Measurements from ENCODE around the gene AADAT.

AADAT gene

GRCh38 chr4:170038232-170038631 is 51.5 kb downstream of the AADAT start:
- 100% methylated on average over 7 of the region's 7 CpGs for WGBS (ENCODE audit: insufficient coverage)
- POLR2A ChIA-PET: no interaction called here

DNA sequence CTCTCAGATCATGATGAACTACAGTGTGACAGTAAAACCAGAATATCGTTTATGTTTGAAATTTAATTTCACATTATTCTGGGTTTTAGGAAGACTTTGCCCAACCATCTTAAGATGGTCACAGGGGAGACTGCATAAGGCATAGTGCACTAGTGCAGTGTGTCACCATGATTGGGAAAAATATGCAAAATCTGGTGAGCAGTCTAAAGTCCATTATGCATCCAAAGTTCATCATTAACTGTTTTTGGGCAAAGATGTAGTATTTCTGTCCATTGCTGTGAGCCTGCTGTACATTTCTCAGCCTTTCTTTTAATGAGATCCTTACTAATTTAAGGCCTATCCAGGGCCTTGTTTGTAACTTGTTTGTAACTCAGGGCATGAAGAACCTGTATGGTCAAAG is 52.3 kb downstream of the AADAT start:
- H3K27ac ChIP-seq (ENCODE audit: insufficient read depth in 1 of 2, low read depth in 1 of 2, low read length in 2 of 2, poor library complexity in 1 of 2, severe bottlenecking in 2 of 2): no peak overlapping the region
- no CpG with 5 or more reads among the region's 1 CpG for WGBS (ENCODE audit: insufficient coverage)
- ChIA-PET CTCF (interaction anchor here (1.0 to 1.2 kb wide), 2 partner anchors 11 to 227 kb away, joined by 3 to 4 read pairs; no protein-coding TSS in a partner anchor), POLR2A (no interaction called here)
- no peaks in the 10 kb centered on the region for H3K36me3 ChIP-seq (ENCODE audit: control insufficient read depth in 4 of 4, insufficient read depth in 4 of 4, low read length in 3 of 4)
- H3K4me1 ChIP-seq (ENCODE audit: control extremely low read depth in 1 of 4, control insufficient read depth in 4 of 4, insufficient read depth in 4 of 4, low read length in 3 of 4): no peaks in the 10 kb centered on the region
- H3K9me3 ChIP-seq (ENCODE audit: control extremely low read depth in 1 of 5, control insufficient read depth in 4 of 5, insufficient read depth in 2 of 5, low read depth in 1 of 5, low read length in 4 of 5): no peaks in the 10 kb centered on the region
- peaks cover 0 to 1% (median 0%) of the 10 kb centered on the region in 5 experiments for H3K27me3 ChIP-seq (replicated peaks in 2 of 5; ENCODE audit: control insufficient read depth in 4 of 5, insufficient read depth in 5 of 5, low read length in 4 of 5)
- DNase-seq: no peak
- H3K4me3 ChIP-seq (ENCODE audit: control insufficient read depth in 1 of 7, extremely low read depth in 1 of 7, insufficient read depth in 4 of 7, low read depth in 2 of 7, low read length in 6 of 7): no peak overlapping the region

More at GRCh38 chr4:170038232-170038631, 51.5 kb downstream of the AADAT start:
- H3K4me1 ChIP-seq (ENCODE audit: control extremely low read depth in 1 of 4, control insufficient read depth in 4 of 4, insufficient read depth in 4 of 4, low read length in 3 of 4): no peaks in the 10 kb centered on the region
- H3K36me3 ChIP-seq (ENCODE audit: control insufficient read depth in 4 of 4, insufficient read depth in 4 of 4, low read length in 3 of 4): no peaks in the 10 kb centered on the region
- CTCF ChIA-PET: interaction anchor here (1.0 to 1.2 kb wide), 2 partner anchors 10 to 227 kb away, joined by 3 to 4 read pairs; no protein-coding TSS in a partner anchor
- H3K27me3 ChIP-seq (replicated peaks in 2 of 5; ENCODE audit: control insufficient read depth in 4 of 5, insufficient read depth in 5 of 5, low read length in 4 of 5): peaks cover 0 to 1% (median 0%) of the 10 kb centered on the region in 5 experiments
- H3K9me3 ChIP-seq (ENCODE audit: control extremely low read depth in 1 of 5, control insufficient read depth in 4 of 5, insufficient read depth in 2 of 5, low read depth in 1 of 5, low read length in 4 of 5): no peaks in the 10 kb centered on the region
- DNase-seq: no peak
- H3K4me3 ChIP-seq (ENCODE audit: control insufficient read depth in 1 of 7, extremely low read depth in 1 of 7, insufficient read depth in 4 of 7, low read depth in 2 of 7, low read length in 6 of 7): no peak overlapping the region
- no peak overlapping the region for H3K27ac ChIP-seq (ENCODE audit: insufficient read depth in 1 of 2, low read depth in 1 of 2, low read length in 2 of 2, poor library complexity in 1 of 2, severe bottlenecking in 2 of 2)

DNA sequence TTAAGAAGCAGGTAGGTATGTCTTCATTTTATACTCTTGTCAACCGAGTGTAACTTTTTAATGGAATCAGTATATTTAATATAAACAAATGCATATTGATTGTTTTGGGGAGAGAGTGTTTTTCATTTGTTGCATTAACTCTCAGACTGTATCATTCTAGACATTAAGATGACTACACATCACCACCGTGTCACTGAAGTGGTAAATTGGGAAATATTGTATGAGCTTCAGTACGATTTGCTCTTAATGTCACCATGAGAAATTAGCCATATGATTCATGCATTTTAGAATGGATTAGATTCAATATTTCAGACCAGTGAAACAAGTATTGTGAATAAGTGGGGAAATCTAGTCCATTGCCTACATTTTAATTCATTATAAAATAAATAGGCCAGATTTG is 53.9 kb downstream of the AADAT start:
- Histone ChIP-seq H3K27ac (ENCODE audit: insufficient read depth in 1 of 2, low read depth in 1 of 2, low read length in 2 of 2, poor library complexity in 1 of 2, severe bottlenecking in 2 of 2) (no peak overlapping the region), H3K4me3 (ENCODE audit: control insufficient read depth in 1 of 7, extremely low read depth in 1 of 7, insufficient read depth in 4 of 7, low read depth in 2 of 7, low read length in 6 of 7) (no peak overlapping the region), H3K36me3 (ENCODE audit: control insufficient read depth in 4 of 4, insufficient read depth in 4 of 4, low read length in 3 of 4) (no peaks in the 10 kb centered on the region), H3K4me1 (ENCODE audit: control extremely low read depth in 1 of 4, control insufficient read depth in 4 of 4, insufficient read depth in 4 of 4, low read length in 3 of 4) (no peaks in the 10 kb centered on the region), H3K27me3 (replicated peaks in 2 of 5; ENCODE audit: control insufficient read depth in 4 of 5, insufficient read depth in 5 of 5, low read length in 4 of 5) (peaks cover 0 to 1% (median 0%) of the 10 kb centered on the region in 5 experiments), H3K9me3 (ENCODE audit: control extremely low read depth in 1 of 5, control insufficient read depth in 4 of 5, insufficient read depth in 2 of 5, low read depth in 1 of 5, low read length in 4 of 5) (no peaks in the 10 kb centered on the region)
- DNase-seq: no peak
- no CpG with 5 or more reads among the region's 3 CpGs for WGBS (ENCODE audit: insufficient coverage)
- ChIA-PET CTCF (no interaction called here), POLR2A (no interaction called here)

GRCh38 chr4:170035231-170035630 is 54.5 kb downstream of the AADAT start:
- H3K27me3 ChIP-seq (replicated peaks in 2 of 5; ENCODE audit: control insufficient read depth in 4 of 5, insufficient read depth in 5 of 5, low read length in 4 of 5): peaks cover 0 to 1% (median 0%) of the 10 kb centered on the region in 5 experiments
- ChIA-PET POLR2A (no interaction called here), CTCF (no interaction called here)
- H3K4me3 ChIP-seq (ENCODE audit: control insufficient read depth in 1 of 7, extremely low read depth in 1 of 7, insufficient read depth in 4 of 7, low read depth in 2 of 7, low read length in 6 of 7): no peak overlapping the region
- no peaks in the 10 kb centered on the region for H3K9me3 ChIP-seq (ENCODE audit: control extremely low read depth in 1 of 5, control insufficient read depth in 4 of 5, insufficient read depth in 2 of 5, low read depth in 1 of 5, low read length in 4 of 5)
- WGBS (ENCODE audit: insufficient coverage): 100% methylated on average over 1 of the region's 1 CpG
- H3K4me1 ChIP-seq (ENCODE audit: control extremely low read depth in 1 of 4, control insufficient read depth in 4 of 4, insufficient read depth in 4 of 4, low read length in 3 of 4): no peaks in the 10 kb centered on the region
- DNase-seq: no peak
- H3K36me3 ChIP-seq (ENCODE audit: control insufficient read depth in 4 of 4, insufficient read depth in 4 of 4, low read length in 3 of 4): no peaks in the 10 kb centered on the region
- H3K27ac ChIP-seq (ENCODE audit: insufficient read depth in 1 of 2, low read depth in 1 of 2, low read length in 2 of 2, poor library complexity in 1 of 2, severe bottlenecking in 2 of 2): no peak overlapping the region

DNA sequence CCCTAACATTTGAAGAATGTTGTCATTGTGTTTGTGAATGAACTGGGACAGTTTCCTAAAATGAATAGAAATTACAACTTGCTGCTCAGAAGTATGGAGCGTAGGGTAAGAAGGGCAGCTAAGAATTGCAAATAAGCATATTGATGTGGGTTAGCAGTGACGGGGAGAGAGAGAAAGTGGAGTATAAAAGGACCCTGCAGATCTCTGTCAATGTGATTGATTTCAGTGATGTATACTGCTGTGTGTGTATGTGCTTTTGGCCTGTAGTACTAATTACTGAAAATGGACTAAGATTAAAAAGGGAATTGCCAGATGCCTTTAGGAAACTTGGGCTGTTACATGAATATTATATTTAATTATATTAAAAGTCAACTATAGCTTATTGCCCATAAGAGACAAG is 55.8 kb downstream of the AADAT start:
- H3K36me3 ChIP-seq (ENCODE audit: control insufficient read depth in 4 of 4, insufficient read depth in 4 of 4, low read length in 3 of 4): no peaks in the 10 kb centered on the region
- H3K4me3 ChIP-seq (ENCODE audit: control insufficient read depth in 1 of 7, extremely low read depth in 1 of 7, insufficient read depth in 4 of 7, low read depth in 2 of 7, low read length in 6 of 7): no peak overlapping the region
- H3K27ac ChIP-seq (ENCODE audit: insufficient read depth in 1 of 2, low read depth in 1 of 2, low read length in 2 of 2, poor library complexity in 1 of 2, severe bottlenecking in 2 of 2): no peak overlapping the region
- ChIA-PET CTCF (interaction anchor here (1.0 kb wide), 2 partner anchors 11 to 25 kb away, joined by 3 to 7 read pairs; no protein-coding TSS in a partner anchor), POLR2A (no interaction called here)
- H3K27me3 ChIP-seq (replicated peaks in 2 of 5; ENCODE audit: control insufficient read depth in 4 of 5, insufficient read depth in 5 of 5, low read length in 4 of 5): peaks cover 0 to 4% (median 0%) of the 10 kb centered on the region in 5 experiments
- no peaks in the 10 kb centered on the region for H3K4me1 ChIP-seq (ENCODE audit: control extremely low read depth in 1 of 4, control insufficient read depth in 4 of 4, insufficient read depth in 4 of 4, low read length in 3 of 4)
- no peak for DNase-seq
- no peaks in the 10 kb centered on the region for H3K9me3 ChIP-seq (ENCODE audit: control extremely low read depth in 1 of 5, control insufficient read depth in 4 of 5, insufficient read depth in 2 of 5, low read depth in 1 of 5, low read length in 4 of 5)
- 100% methylated on average over 2 of the region's 2 CpGs for WGBS (ENCODE audit: insufficient coverage)

- ChIA-PET POLR2A (no interaction called here), CTCF (interaction anchor here (1.2 to 1.3 kb wide), 2 partner anchors 195 to 220 kb away, joined by 4 read pairs; no protein-coding TSS in a partner anchor)
- Histone ChIP-seq H3K4me1 (ENCODE audit: control extremely low read depth in 1 of 4, control insufficient read depth in 4 of 4, insufficient read depth in 4 of 4, low read length in 3 of 4) (peaks cover 2 to 16% (median 15%) of the 10 kb centered on the region in 4 experiments), H3K27ac (ENCODE audit: insufficient read depth in 1 of 2, low read depth in 1 of 2, low read length in 2 of 2, poor library complexity in 1 of 2, severe bottlenecking in 2 of 2) (no peak overlapping the region), H3K9me3 (ENCODE audit: control extremely low read depth in 1 of 5, control insufficient read depth in 4 of 5, insufficient read depth in 2 of 5, low read depth in 1 of 5, low read length in 4 of 5) (no peaks in the 10 kb centered on the region), H3K27me3 (replicated peaks in 2 of 5; ENCODE audit: control insufficient read depth in 4 of 5, insufficient read depth in 5 of 5, low read length in 4 of 5) (peaks cover 0 to 28% (median 3%) of the 10 kb centered on the region in 5 experiments), H3K36me3 (ENCODE audit: control insufficient read depth in 4 of 4, insufficient read depth in 4 of 4, low read length in 3 of 4) (no peaks in the 10 kb centered on the region), H3K4me3 (ENCODE audit: control insufficient read depth in 1 of 7, extremely low read depth in 1 of 7, insufficient read depth in 4 of 7, low read depth in 2 of 7, low read length in 6 of 7) (no peak overlapping the region)
- DNase-seq: no peak
- WGBS (ENCODE audit: insufficient coverage): no CpG with 5 or more reads among the region's 1 CpG
Observed at GRCh38 chr4:170030121-170030520, 59.6 kb downstream of the AADAT start.

DNA sequence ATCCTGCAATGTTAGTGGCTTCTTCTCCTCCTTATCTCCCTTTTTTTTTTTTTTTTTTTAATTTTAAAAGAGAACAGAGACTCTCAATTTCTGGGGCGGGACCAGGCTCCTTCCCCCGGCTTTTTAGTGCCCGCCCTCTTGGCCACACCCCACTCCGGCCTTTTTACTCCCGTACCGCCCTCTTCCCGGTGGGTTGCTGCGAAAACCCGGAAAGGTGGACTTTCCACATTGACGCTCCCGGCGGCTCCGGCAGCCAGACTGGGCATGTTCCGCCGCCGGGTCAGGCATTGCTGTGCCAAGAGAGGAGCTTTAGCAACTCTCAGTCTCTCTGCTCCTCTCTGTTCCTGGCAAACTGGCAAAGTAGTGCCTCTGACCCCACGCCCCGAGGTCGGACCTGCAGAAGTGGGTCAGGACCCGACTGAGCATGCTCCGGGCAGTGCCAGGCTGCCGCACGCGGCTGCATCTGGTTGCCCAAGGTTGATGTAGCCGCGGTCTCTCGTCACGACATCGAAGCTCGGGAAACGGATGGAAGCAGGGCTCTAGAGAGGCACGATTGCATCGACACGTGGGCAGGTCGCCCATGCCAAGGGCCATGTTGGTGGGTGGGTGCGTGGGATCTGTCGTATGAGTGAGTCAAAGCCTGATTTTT is 62.5 kb downstream of the AADAT start:
- ChIA-PET POLR2A (interaction anchor here (1.1 kb wide), 1 partner anchor 1470 kb away, joined by 4 read pairs; no protein-coding TSS in a partner anchor), CTCF (interaction anchor here (0.9 to 1.0 kb wide), 2 partner anchors 20 to 217 kb away, joined by 3 to 5 read pairs; no protein-coding TSS in a partner anchor)
- Histone ChIP-seq H3K36me3 (ENCODE audit: control insufficient read depth in 4 of 4, insufficient read depth in 4 of 4, low read length in 3 of 4) (no peaks in the 10 kb centered on the region), H3K4me1 (ENCODE audit: control extremely low read depth in 1 of 4, control insufficient read depth in 4 of 4, insufficient read depth in 4 of 4, low read length in 3 of 4) (peaks cover 2 to 16% (median 15%) of the 10 kb centered on the region in 4 experiments), H3K9me3 (ENCODE audit: control extremely low read depth in 1 of 5, control insufficient read depth in 4 of 5, insufficient read depth in 2 of 5, low read depth in 1 of 5, low read length in 4 of 5) (no peaks in the 10 kb centered on the region), H3K27me3 (replicated peaks in 2 of 5; ENCODE audit: control insufficient read depth in 4 of 5, insufficient read depth in 5 of 5, low read length in 4 of 5) (peaks cover 0 to 29% (median 4%) of the 10 kb centered on the region in 5 experiments), H3K27ac (ENCODE audit: insufficient read depth in 1 of 2, low read depth in 1 of 2, low read length in 2 of 2, poor library complexity in 1 of 2, severe bottlenecking in 2 of 2) (no peak overlapping the region), H3K4me3 (ENCODE audit: control insufficient read depth in 1 of 7, extremely low read depth in 1 of 7, insufficient read depth in 4 of 7, low read depth in 2 of 7, low read length in 6 of 7) (peak overlapping the region in 6 of 7 experiments; percentile 79 to 91 (median 86))
- WGBS (ENCODE audit: insufficient coverage): 0% methylated on average over 25 of the region's 37 CpGs
- peak; percentile 96 to 98 (median 97) for DNase-seq

Measured in common myeloid progenitor, CD34-positive (primary cell).